GM21619 (cell line): ENCODE results near the gene LOXHD1.

Experiments
- ATAC-seq: cut with Tn5 transposase; IDR thresholded peaks from one replicate; pipeline ENCODE4 v1.9.1; 2021; ENCODE audit not compliant: unreplicated experiment

The LOXHD1 gene

GRCh38 chr18:46657115-46657955 is at the start of gene LOXHD1:
Gene LOXHD1 (minus strand): TSS chr18:46657220. CDS start chr18:46657033, 187 bp downstream.
- no peak for ATAC-seq

GRCh38 chr18:46705521-46705920 is 48.5 kb upstream of the LOXHD1 start:
- no peak for ATAC-seq

- ATAC-seq: no peak
These were observed 47.8 kb upstream of the LOXHD1 start for GRCh38 chr18:46704816-46705215.

- ATAC-seq: no peak
These were observed 47.2 kb upstream of the LOXHD1 start for GRCh38 chr18:46704189-46704588.

- ATAC-seq: no peak
These were observed 45.5 kb upstream of the LOXHD1 start for GRCh38 chr18:46702471-46702870.

- ATAC-seq: no peak
These were observed 43.2 kb upstream of the LOXHD1 start for GRCh38 chr18:46700066-46700824.

- ATAC-seq: no peak
These were observed 39.7 kb upstream of the LOXHD1 start for GRCh38 chr18:46696702-46697101.

GRCh38 chr18:46696268-46696667 is 39.2 kb upstream of the LOXHD1 start:
- ATAC-seq: no peak

GRCh38 chr18:46693996-46694395 is 37.0 kb upstream of the LOXHD1 start:
- no peak for ATAC-seq

- no peak for ATAC-seq
These were observed 32.0 kb upstream of the LOXHD1 start for GRCh38 chr18:46688853-46689525.

- no peak for ATAC-seq
These were observed 29.2 kb upstream of the LOXHD1 start for GRCh38 chr18:46686186-46686585.

- no peak for ATAC-seq
These were observed 26.2 kb upstream of the LOXHD1 start for GRCh38 chr18:46683252-46683651.

GRCh38 chr18:46680784-46681695 is 24.0 kb upstream of the LOXHD1 start:
- no peak for ATAC-seq

GRCh38 chr18:46679846-46680598 is 23.0 kb upstream of the LOXHD1 start:
- no peak for ATAC-seq

GRCh38 chr18:46678785-46679399 is 21.9 kb upstream of the LOXHD1 start:
- no peak for ATAC-seq

- ATAC-seq: no peak
These were observed 21.0 kb upstream of the LOXHD1 start for GRCh38 chr18:46678041-46678440.

- ATAC-seq: no peak
These were observed 20.6 kb upstream of the LOXHD1 start for GRCh38 chr18:46677611-46678010.

- no peak for ATAC-seq
These were observed 19.3 kb upstream of the LOXHD1 start for GRCh38 chr18:46676182-46676835.

GRCh38 chr18:46675112-46675511 is 18.1 kb upstream of the LOXHD1 start:
- ATAC-seq: no peak
